ENCODE data around the gene SLAIN1.

- no peak for TF ChIP-seq POLR2A (IDR thresholded peaks at IDR 0.05)
- no peak for TF ChIP-seq CTCF (IDR thresholded peaks at IDR 0.05)
- no peak for TF ChIP-seq EP300 (IDR thresholded peaks at IDR 0.05)
- TF ChIP-seq POLR2AphosphoS5 (IDR thresholded peaks at IDR 0.05): no peak
These were observed 17.9 kb downstream of the SLAIN1 start for GRCh38 chr13:77715233-77715891.

Measured in suprapubic skin (tissue), 4 donors.